ENCODE data around the gene MISP. TPM values are rescaled to one million over a fixed set of nuclear protein-coding genes. Genes with fewer than 3 reads are reported as not detected.

Gene MISP
- total and polyA plus RNA-seq, 2 of the 13 experiments (the other 11 are each of a cell fraction or from before 2014, with no cell fraction given), result 0.67 to 1.3 TPM

DNA sequence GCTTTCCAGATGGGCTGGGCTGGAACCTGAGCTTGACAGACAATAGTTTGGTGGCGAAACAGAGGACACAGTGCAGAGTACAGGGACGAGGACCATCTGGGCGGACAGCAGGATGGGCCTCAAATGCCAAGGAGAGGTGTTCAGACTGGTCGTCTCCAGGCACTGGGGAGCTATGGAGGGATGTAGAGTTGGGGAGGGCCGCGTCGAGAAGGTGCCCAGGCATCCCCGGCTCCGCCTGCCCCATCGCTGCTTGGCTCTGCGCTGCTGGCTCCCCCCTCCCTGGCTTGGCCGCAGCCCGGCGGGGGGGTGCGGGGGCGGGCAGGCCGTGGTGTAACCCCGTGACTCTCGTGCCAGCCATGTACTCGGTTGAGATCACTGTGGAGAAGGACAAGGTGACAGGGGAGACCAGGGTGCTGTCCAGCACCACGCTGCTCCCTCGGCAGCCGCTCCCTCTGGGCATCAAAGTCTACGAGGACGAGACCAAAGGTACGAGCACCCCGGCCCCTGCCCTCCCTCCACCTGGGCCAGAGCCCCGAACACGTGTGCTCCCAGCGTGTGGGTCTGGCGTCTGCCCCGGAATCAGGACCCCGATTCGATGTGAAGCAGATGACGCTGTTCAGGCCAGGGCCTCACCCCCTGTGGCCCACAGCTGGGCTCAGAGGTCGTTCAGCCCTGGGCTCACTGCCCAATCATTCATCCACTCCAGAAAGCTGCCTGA, 10.8 kb upstream of the MISP start (continued):
- TF ChIP-seq CBX2 (IDR thresholded peaks at IDR 0.05; ENCODE audit: low read depth, low read length), result no peak
- TF ChIP-seq CBX2 (CRISPR knock-in tag; IDR thresholded peaks at IDR 0.05; ENCODE audit: low read depth), result no peak
- TF ChIP-seq, protein P1, sequence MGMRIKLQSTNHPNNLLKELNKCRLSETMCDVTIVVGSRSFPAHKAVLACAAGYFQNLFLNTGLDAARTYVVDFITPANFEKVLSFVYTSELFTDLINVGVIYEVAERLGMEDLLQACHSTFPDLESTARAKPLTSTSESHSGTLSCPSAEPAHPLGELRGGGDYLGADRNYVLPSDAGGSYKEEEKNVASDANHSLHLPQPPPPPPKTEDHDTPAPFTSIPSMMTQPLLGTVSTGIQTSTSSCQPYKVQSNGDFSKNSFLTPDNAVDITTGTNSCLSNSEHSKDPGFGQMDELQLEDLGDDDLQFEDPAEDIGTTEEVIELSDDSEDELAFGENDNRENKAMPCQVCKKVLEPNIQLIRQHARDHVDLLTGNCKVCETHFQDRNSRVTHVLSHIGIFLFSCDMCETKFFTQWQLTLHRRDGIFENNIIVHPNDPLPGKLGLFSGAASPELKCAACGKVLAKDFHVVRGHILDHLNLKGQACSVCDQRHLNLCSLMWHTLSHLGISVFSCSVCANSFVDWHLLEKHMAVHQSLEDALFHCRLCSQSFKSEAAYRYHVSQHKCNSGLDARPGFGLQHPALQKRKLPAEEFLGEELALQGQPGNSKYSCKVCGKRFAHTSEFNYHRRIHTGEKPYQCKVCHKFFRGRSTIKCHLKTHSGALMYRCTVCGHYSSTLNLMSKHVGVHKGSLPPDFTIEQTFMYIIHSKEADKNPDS (CRISPR knock-in tag; IDR thresholded peaks at IDR 0.05), result peak; percentile 77; the same call in 1 of the 2 replicates
- no peak for TF ChIP-seq ZNF501 (CRISPR knock-in tag; IDR thresholded peaks at IDR 0.05)
- no peak for TF ChIP-seq NFYC (CRISPR knock-in tag; IDR thresholded peaks at IDR 0.05)
- no peak; the same call in 1 of the 2 replicates for TF ChIP-seq DR1 (CRISPR knock-in tag; IDR thresholded peaks at IDR 0.05)
- TF ChIP-seq, protein P2, sequence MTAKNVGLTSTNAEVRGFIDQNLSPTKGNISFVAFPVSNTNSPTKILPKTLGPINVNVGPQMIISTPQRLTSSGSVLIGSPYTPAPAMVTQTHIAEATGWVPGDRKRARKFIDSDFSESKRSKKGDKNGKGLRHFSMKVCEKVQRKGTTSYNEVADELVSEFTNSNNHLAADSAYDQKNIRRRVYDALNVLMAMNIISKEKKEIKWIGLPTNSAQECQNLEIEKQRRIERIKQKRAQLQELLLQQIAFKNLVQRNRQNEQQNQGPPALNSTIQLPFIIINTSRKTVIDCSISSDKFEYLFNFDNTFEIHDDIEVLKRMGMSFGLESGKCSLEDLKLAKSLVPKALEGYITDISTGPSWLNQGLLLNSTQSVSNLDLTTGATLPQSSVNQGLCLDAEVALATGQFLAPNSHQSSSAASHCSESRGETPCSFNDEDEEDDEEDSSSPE (CRISPR knock-in tag; IDR thresholded peaks at IDR 0.05), result peak; percentile 57; the same call in 1 of the 2 replicates
- TF ChIP-seq, protein P3, sequence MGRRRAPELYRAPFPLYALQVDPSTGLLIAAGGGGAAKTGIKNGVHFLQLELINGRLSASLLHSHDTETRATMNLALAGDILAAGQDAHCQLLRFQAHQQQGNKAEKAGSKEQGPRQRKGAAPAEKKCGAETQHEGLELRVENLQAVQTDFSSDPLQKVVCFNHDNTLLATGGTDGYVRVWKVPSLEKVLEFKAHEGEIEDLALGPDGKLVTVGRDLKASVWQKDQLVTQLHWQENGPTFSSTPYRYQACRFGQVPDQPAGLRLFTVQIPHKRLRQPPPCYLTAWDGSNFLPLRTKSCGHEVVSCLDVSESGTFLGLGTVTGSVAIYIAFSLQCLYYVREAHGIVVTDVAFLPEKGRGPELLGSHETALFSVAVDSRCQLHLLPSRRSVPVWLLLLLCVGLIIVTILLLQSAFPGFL (CRISPR knock-in tag; IDR thresholded peaks at IDR 0.05), result no peak
- TF ChIP-seq, protein P4, sequence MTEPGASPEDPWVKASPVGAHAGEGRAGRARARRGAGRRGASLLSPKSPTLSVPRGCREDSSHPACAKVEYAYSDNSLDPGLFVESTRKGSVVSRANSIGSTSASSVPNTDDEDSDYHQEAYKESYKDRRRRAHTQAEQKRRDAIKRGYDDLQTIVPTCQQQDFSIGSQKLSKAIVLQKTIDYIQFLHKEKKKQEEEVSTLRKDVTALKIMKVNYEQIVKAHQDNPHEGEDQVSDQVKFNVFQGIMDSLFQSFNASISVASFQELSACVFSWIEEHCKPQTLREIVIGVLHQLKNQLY (CRISPR knock-in tag; IDR thresholded peaks at IDR 0.05), result peak; percentile 47; the same call in 1 of the 2 replicates
- TF ChIP-seq TAF1 (CRISPR knock-in tag; IDR thresholded peaks at IDR 0.05), result no peak
- TF ChIP-seq ZNF7 (CRISPR knock-in tag; IDR thresholded peaks at IDR 0.05), result no peak
- no peak for TF ChIP-seq PHB2 (IDR thresholded peaks at IDR 0.05; ENCODE audit: partially characterized antibody)
- TF ChIP-seq, protein P5, sequence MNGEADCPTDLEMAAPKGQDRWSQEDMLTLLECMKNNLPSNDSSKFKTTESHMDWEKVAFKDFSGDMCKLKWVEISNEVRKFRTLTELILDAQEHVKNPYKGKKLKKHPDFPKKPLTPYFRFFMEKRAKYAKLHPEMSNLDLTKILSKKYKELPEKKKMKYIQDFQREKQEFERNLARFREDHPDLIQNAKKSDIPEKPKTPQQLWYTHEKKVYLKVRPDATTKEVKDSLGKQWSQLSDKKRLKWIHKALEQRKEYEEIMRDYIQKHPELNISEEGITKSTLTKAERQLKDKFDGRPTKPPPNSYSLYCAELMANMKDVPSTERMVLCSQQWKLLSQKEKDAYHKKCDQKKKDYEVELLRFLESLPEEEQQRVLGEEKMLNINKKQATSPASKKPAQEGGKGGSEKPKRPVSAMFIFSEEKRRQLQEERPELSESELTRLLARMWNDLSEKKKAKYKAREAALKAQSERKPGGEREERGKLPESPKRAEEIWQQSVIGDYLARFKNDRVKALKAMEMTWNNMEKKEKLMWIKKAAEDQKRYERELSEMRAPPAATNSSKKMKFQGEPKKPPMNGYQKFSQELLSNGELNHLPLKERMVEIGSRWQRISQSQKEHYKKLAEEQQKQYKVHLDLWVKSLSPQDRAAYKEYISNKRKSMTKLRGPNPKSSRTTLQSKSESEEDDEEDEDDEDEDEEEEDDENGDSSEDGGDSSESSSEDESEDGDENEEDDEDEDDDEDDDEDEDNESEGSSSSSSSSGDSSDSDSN (CRISPR knock-in tag; IDR thresholded peaks at IDR 0.05), result peak; percentile 85
- TF ChIP-seq, protein P6, sequence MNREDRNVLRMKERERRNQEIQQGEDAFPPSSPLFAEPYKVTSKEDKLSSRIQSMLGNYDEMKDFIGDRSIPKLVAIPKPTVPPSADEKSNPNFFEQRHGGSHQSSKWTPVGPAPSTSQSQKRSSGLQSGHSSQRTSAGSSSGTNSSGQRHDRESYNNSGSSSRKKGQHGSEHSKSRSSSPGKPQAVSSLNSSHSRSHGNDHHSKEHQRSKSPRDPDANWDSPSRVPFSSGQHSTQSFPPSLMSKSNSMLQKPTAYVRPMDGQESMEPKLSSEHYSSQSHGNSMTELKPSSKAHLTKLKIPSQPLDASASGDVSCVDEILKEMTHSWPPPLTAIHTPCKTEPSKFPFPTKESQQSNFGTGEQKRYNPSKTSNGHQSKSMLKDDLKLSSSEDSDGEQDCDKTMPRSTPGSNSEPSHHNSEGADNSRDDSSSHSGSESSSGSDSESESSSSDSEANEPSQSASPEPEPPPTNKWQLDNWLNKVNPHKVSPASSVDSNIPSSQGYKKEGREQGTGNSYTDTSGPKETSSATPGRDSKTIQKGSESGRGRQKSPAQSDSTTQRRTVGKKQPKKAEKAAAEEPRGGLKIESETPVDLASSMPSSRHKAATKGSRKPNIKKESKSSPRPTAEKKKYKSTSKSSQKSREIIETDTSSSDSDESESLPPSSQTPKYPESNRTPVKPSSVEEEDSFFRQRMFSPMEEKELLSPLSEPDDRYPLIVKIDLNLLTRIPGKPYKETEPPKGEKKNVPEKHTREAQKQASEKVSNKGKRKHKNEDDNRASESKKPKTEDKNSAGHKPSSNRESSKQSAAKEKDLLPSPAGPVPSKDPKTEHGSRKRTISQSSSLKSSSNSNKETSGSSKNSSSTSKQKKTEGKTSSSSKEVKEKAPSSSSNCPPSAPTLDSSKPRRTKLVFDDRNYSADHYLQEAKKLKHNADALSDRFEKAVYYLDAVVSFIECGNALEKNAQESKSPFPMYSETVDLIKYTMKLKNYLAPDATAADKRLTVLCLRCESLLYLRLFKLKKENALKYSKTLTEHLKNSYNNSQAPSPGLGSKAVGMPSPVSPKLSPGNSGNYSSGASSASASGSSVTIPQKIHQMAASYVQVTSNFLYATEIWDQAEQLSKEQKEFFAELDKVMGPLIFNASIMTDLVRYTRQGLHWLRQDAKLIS (CRISPR knock-in tag; IDR thresholded peaks at IDR 0.05), result no peak
- TF ChIP-seq ZNF331 (CRISPR knock-in tag; IDR thresholded peaks at IDR 0.05), result peak; percentile 13; the same call in 1 of the 2 replicates
- peak; percentile 91 for TF ChIP-seq ZBTB42 (CRISPR knock-in tag; IDR thresholded peaks at IDR 0.05)

All from HepG2 (cell line).